HG02623 (cell line): ENCODE measurements around the gene TRAFD1.
A peak's percentile ranks its signal among the peaks of the same experiment; 100 is the strongest.
"Not testable (repeated sequence)": the region's sequence is repeated elsewhere in the genome, so short reads cannot be mapped to it uniquely, and the experiment has no call there.

Experiments
- ATAC-seq: cut with Tn5 transposase; IDR thresholded peaks from one replicate; pipeline ENCODE4 v1.9.1; 2021; ENCODE audit warnings: moderate library complexity; ENCODE audit not compliant: unreplicated experiment

TRAFD1 gene

GRCh38 chr12:112125250-112125999 lies at the start of gene TRAFD1:
Gene TRAFD1 (plus strand): TSS chr12:112125560. CDS start chr12:112130523, 4,963 bp downstream.
- peak; percentile 95 for ATAC-seq

- no peak for ATAC-seq
Observed at GRCh38 chr12:112087055-112087850, 38.1 kb upstream of the TRAFD1 start.

- no peak for ATAC-seq
Observed at GRCh38 chr12:112087851-112088250, 37.5 kb upstream of the TRAFD1 start.

- ATAC-seq, result no peak
Observed at GRCh38 chr12:112091563-112091962, 33.8 kb upstream of the TRAFD1 start.

GRCh38 chr12:112096070-112096469 lies 29.3 kb upstream of the TRAFD1 start:
- ATAC-seq, result peak; percentile 70

GRCh38 chr12:112096667-112097066 lies 28.7 kb upstream of the TRAFD1 start:
- no peak for ATAC-seq

GRCh38 chr12:112097641-112098040 lies 27.7 kb upstream of the TRAFD1 start:
- no peak for ATAC-seq

GRCh38 chr12:112100500-112100899 lies 24.9 kb upstream of the TRAFD1 start:
- not testable (repeated sequence) for ATAC-seq

GRCh38 chr12:112102127-112102526 lies 23.2 kb upstream of the TRAFD1 start:
- ATAC-seq, result no peak

GRCh38 chr12:112102746-112103145 lies 22.6 kb upstream of the TRAFD1 start:
- ATAC-seq, result not testable (repeated sequence)

- ATAC-seq, result no peak
Observed at GRCh38 chr12:112103758-112104503, 21.4 kb upstream of the TRAFD1 start.

GRCh38 chr12:112105891-112106290 lies 19.5 kb upstream of the TRAFD1 start:
- ATAC-seq, result no peak

GRCh38 chr12:112107306-112108201 lies 17.8 kb upstream of the TRAFD1 start:
- ATAC-seq, result no peak

GRCh38 chr12:112108202-112109079 lies 16.9 kb upstream of the TRAFD1 start, which contains the start of gene NAA25:
Gene NAA25 (minus strand): TSS chr12:112108783. CDS start chr12:112108773, 10 bp downstream.
- ATAC-seq, result peak; percentile 67

- ATAC-seq, result not testable (repeated sequence)
Observed at GRCh38 chr12:112110787-112111662, 14.3 kb upstream of the TRAFD1 start.

- ATAC-seq, result no peak
Observed at GRCh38 chr12:112111931-112112330, 13.4 kb upstream of the TRAFD1 start.

GRCh38 chr12:112112409-112113133 lies 12.8 kb upstream of the TRAFD1 start:
- ATAC-seq, result no peak
